ENCODE measurements around the gene GNAS.

DNA sequence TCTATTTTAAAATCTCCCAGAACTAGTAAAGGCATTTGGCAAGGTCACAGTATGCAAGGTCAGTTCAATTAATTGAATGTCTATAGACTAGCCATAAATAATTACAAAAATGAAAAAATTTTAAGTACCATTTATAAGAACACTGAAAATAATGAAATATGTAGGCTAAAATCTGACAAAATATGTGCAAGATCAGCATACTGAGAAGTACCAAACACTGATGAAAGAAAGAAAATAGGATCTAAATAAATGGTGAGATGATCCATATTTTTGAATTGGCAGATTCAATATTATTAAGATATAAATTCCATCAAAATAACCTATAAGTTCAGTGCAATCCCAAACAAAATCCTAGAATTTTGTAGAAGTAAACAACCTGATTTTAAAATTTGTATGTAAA lies 100.5 kb downstream of the GNAS start:
- TF ChIP-seq, protein P1, sequence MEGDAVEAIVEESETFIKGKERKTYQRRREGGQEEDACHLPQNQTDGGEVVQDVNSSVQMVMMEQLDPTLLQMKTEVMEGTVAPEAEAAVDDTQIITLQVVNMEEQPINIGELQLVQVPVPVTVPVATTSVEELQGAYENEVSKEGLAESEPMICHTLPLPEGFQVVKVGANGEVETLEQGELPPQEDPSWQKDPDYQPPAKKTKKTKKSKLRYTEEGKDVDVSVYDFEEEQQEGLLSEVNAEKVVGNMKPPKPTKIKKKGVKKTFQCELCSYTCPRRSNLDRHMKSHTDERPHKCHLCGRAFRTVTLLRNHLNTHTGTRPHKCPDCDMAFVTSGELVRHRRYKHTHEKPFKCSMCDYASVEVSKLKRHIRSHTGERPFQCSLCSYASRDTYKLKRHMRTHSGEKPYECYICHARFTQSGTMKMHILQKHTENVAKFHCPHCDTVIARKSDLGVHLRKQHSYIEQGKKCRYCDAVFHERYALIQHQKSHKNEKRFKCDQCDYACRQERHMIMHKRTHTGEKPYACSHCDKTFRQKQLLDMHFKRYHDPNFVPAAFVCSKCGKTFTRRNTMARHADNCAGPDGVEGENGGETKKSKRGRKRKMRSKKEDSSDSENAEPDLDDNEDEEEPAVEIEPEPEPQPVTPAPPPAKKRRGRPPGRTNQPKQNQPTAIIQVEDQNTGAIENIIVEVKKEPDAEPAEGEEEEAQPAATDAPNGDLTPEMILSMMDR (IDR thresholded peaks at IDR 0.05) = no peak
- no peak for TF ChIP-seq POLR2A (IDR thresholded peaks at IDR 0.05)

All from thyroid gland (tissue), 4 donors.